Progenitor cell of endocrine pancreas (in vitro differentiated cells): ENCODE measurements around the gene TPCN2. TPM values are rescaled to one million over a fixed set of nuclear protein-coding genes. Genes with fewer than 3 reads are reported as not detected.

Experiments used
- DNase-seq: peaks from one replicate; pipeline ENCODE4 v3.0.0; 2021; ENCODE audit warnings: low spot score; ENCODE audit not compliant: unreplicated experiment
- H3K27ac Mint-ChIP-seq: 2 replicates; pipeline ENCODE4 v1.8.0; 2021; ENCODE audit warnings: mild to moderate bottlenecking, moderate library complexity, mixed read lengths
- H3K27me3 Mint-ChIP-seq: 2 replicates; pipeline ENCODE4 v1.8.0; 2021; ENCODE audit warnings: mixed read lengths
- H3K36me3 Mint-ChIP-seq: 2 replicates; pipeline ENCODE4 v1.8.0; 2022; ENCODE audit warnings: mixed read lengths; ENCODE audit not compliant: insufficient read depth
- H3K4me1 Mint-ChIP-seq: 2 replicates; pipeline ENCODE4 v1.8.0; 2021; ENCODE audit warnings: low read depth, mixed read lengths
- H3K4me3 Mint-ChIP-seq: 2 replicates; pipeline ENCODE4 v1.8.0; 2021; ENCODE audit warnings: low read depth, mild to moderate bottlenecking, moderate library complexity, mixed read lengths
- H3K9me3 Mint-ChIP-seq: 2 replicates; pipeline ENCODE4 v1.8.0; 2021; ENCODE audit warnings: low read depth, mixed read lengths
- total RNA-seq: library from RNA; stranded (reverse); gene quantifications from 2 replicates; pipeline ENCODE4 v1.2.1, GENCODE V29; 2021
- TF ChIP-seq, protein P1 (sequence below): fragments of 200-600 bp; sonication (generic); IDR thresholded peaks from one replicate; pipeline ENCODE4 v1.5.0; 2021; ENCODE audit warnings: antibody characterized with exemption, mild to moderate bottlenecking; ENCODE audit not compliant: unreplicated experiment

TPCN2 gene
- total RNA-seq, 1 donor from 2014 or later, result 19.7 TPM

DNA sequence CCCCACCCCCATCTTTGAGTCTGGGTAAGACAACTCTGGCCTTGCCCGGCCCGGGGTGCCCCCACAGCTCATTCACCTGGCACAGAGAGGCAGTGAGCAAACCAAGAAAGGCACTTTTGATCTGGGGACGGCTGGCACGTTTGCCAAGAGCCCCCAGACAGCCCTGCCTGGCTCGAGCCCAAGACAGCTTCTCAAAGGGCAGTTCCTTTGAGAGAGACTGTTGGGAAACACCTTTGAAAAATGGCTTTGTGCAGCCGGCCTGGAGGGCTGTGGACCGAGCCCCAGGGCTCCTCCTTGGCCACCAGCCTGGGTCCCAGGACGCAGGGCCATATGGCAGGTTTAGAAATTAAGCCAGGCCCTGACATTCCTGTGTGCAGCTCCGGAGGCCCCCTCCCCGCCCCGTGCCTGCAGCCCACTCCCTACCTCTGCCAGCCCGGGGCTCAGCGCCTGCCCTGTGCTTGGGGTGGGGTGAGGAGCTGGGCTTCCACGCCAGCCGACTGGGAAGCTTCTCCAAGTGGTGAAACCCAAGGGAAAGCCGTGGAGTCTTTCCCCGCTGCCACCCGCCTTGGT lies 56.8 kb downstream of the TPCN2 start:
- no peak overlapping the region for H3K27ac Mint-ChIP-seq
- H3K9me3 Mint-ChIP-seq, result peaks cover 5% of the 10 kb centered on the region
- no peak overlapping the region for H3K4me3 Mint-ChIP-seq
- DNase-seq, result no peak
- TF ChIP-seq, protein P1, sequence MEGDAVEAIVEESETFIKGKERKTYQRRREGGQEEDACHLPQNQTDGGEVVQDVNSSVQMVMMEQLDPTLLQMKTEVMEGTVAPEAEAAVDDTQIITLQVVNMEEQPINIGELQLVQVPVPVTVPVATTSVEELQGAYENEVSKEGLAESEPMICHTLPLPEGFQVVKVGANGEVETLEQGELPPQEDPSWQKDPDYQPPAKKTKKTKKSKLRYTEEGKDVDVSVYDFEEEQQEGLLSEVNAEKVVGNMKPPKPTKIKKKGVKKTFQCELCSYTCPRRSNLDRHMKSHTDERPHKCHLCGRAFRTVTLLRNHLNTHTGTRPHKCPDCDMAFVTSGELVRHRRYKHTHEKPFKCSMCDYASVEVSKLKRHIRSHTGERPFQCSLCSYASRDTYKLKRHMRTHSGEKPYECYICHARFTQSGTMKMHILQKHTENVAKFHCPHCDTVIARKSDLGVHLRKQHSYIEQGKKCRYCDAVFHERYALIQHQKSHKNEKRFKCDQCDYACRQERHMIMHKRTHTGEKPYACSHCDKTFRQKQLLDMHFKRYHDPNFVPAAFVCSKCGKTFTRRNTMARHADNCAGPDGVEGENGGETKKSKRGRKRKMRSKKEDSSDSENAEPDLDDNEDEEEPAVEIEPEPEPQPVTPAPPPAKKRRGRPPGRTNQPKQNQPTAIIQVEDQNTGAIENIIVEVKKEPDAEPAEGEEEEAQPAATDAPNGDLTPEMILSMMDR, result no peak
- peaks cover 9% of the 10 kb centered on the region for H3K27me3 Mint-ChIP-seq
- H3K36me3 Mint-ChIP-seq, result peaks cover 2% of the 10 kb centered on the region
- peaks cover 7% of the 10 kb centered on the region for H3K4me1 Mint-ChIP-seq

DNA sequence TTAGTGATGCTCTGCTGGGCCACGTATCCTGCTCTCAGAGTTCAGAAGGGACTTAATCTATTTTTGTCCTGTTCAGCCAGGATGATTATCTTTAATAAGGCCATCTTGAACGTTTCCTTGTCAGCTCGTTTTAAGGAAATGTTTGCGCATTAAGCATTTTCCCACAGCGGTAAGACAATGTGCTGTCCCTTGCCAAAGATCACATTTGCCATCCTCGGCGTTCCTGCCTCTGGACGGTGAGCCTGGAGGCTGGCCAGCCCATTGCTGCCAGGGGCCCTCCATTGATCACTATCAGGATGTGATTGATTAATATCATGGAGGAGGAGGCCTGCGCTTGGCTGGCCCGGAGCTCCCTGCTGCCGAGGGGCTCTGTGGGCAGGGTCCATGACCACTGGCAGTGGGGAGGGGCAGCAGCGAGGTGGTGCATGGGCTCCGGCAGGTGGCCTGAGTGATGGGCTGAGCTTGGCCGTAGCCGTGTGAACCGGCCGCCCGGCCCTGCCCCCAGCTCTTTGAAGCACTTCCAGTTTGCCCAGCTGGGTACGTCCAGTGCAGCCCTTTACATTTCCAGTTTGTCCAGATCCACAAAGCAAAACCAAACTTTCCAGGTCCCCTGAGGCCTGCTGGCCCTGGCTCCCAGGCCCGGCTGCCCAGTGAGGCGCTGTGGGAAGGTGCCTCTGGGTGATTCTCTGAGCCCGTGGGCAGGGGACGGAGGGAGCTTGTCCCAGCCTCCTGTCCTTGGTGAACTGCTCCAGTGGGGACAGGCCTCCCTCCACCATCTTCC lies 57.5 kb downstream of the TPCN2 start:
- Mint-ChIP-seq H3K4me3 (no peak overlapping the region), H3K4me1 (peaks cover 7% of the 10 kb centered on the region), H3K36me3 (peaks cover 2% of the 10 kb centered on the region), H3K9me3 (peaks cover 8% of the 10 kb centered on the region), H3K27ac (no peak overlapping the region), H3K27me3 (peaks cover 11% of the 10 kb centered on the region)
- DNase-seq, result no peak
- TF ChIP-seq, protein P1, result no peak

DNA sequence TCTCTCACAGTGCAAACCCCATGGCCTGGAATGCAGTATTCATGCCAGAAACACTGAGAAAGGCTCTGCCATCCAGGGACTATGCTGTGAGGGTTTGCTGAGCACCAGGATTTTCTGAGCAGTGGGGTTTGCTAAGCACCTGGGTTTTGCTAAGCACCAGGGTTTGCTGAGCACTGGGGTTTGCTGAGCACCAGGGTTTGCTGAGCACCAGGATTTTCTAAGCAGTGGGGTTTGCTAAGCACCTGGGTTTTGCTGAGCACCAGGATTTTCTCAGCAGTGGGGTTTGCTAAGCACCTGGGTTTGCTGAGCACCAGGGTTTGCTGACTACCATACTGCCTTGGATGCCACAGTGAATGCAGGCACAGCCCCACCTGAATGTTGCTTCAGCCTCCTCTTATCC lies 58.7 kb downstream of the TPCN2 start:
- peaks cover 11% of the 10 kb centered on the region for H3K27me3 Mint-ChIP-seq
- DNase-seq, result no peak
- TF ChIP-seq, protein P1, result no peak
- peaks cover 2% of the 10 kb centered on the region for H3K36me3 Mint-ChIP-seq
- peaks cover 7% of the 10 kb centered on the region for H3K4me1 Mint-ChIP-seq
- H3K9me3 Mint-ChIP-seq, result peaks cover 8% of the 10 kb centered on the region
- no peak overlapping the region for H3K27ac Mint-ChIP-seq
- no peak overlapping the region for H3K4me3 Mint-ChIP-seq

DNA sequence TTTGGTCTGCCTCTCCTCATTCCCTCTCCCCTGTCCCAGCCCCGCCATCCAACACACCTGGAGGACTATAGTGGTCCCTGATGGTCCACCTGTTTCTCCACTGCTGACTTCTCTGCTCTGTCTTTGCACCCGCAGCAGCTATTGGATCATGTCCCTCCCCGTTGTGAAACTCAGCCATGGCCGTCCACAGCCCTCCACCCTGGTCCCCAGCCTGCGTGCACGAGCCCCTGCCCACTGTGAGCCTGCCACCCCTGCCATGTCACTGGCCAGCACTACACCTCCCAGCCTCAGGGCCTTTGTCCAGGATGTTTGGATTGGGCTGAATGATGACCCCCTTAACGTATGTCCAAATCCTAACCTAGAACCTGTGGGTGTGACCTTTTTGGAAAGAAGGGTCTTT lies 59.3 kb downstream of the TPCN2 start:
- no peak overlapping the region for H3K4me3 Mint-ChIP-seq
- peaks cover 8% of the 10 kb centered on the region for H3K9me3 Mint-ChIP-seq
- TF ChIP-seq, protein P1, result no peak
- H3K27ac Mint-ChIP-seq, result no peak overlapping the region
- peaks cover 5% of the 10 kb centered on the region for H3K4me1 Mint-ChIP-seq
- H3K36me3 Mint-ChIP-seq, result peaks cover 2% of the 10 kb centered on the region
- peaks cover 7% of the 10 kb centered on the region for H3K27me3 Mint-ChIP-seq
- no peak for DNase-seq

DNA sequence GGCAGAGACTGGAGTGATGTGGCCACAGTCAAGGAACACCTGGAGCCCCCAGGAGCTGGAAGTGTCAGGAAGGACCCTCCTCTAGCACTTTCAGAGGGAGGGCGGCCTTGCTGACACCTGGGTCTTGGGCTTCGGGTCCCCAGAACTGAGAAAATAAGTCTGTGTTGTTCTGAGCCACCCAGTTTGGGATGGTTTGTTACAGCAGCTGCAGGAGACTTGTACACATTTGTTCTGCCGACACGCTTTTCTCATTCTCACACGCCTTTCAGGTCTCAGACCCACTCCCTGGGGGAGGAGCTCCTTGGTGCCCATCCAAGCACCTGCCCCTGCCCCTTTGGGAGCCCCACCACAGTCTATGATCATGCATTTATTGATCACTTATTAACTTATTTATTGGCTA lies 59.8 kb downstream of the TPCN2 start:
- peaks cover 2% of the 10 kb centered on the region for H3K36me3 Mint-ChIP-seq
- no peak overlapping the region for H3K4me3 Mint-ChIP-seq
- peaks cover 11% of the 10 kb centered on the region for H3K27me3 Mint-ChIP-seq

More for the DNA sequence above, 59.8 kb downstream of the TPCN2 start:
- peaks cover 7% of the 10 kb centered on the region for H3K4me1 Mint-ChIP-seq
- peaks cover 8% of the 10 kb centered on the region for H3K9me3 Mint-ChIP-seq
- no peak for DNase-seq
- no peak overlapping the region for H3K27ac Mint-ChIP-seq
- TF ChIP-seq, protein P1, result no peak
